MM.1S (cell line): Measurements from ENCODE around the gene IFITM1.

Experiments used
- EZH2 ChIP-seq: fragments of 300-600 bp; sonication (generic); optimal IDR thresholded peaks from 2 replicates; pipeline ENCODE3; 2017; ENCODE audit warnings: low read depth, mild to moderate bottlenecking, antibody characterized with exemption, low read length, mixed read lengths
- EZH2phosphoT487 ChIP-seq: fragments of 300-600 bp; sonication (generic); IDR thresholded peaks from 2 replicates; pipeline ENCODE4 v1.6.1; 2018; ENCODE audit warnings: antibody characterized with exemption, low read length
- TF ChIP-seq, protein P1 (sequence below): fragments of 300-600 bp; sonication (generic); IDR thresholded peaks from 2 replicates; pipeline ENCODE4 v1.5.1; 2016; ENCODE audit warnings: antibody characterized with exemption, low read length, mixed read lengths

DNA sequence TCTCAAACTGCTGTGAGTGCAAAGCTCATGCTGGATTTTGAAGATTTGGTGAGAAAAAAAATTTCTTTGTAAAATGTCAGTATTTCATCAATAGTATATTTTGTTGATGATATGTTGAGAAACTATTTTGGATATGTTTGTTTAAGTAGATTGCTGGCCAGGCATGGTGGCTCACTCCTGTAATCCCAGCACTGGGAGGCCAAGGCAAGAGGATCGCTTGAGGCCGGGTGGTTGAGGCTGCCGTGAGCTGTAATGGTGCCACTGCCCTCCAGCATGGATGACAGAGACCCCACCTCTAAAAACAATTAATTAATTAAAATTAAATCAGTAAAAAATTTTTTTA is 13.7 kb downstream of the IFITM1 start:
- TF ChIP-seq EZH2: no peak
- TF ChIP-seq, protein P1, sequence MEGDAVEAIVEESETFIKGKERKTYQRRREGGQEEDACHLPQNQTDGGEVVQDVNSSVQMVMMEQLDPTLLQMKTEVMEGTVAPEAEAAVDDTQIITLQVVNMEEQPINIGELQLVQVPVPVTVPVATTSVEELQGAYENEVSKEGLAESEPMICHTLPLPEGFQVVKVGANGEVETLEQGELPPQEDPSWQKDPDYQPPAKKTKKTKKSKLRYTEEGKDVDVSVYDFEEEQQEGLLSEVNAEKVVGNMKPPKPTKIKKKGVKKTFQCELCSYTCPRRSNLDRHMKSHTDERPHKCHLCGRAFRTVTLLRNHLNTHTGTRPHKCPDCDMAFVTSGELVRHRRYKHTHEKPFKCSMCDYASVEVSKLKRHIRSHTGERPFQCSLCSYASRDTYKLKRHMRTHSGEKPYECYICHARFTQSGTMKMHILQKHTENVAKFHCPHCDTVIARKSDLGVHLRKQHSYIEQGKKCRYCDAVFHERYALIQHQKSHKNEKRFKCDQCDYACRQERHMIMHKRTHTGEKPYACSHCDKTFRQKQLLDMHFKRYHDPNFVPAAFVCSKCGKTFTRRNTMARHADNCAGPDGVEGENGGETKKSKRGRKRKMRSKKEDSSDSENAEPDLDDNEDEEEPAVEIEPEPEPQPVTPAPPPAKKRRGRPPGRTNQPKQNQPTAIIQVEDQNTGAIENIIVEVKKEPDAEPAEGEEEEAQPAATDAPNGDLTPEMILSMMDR: no peak
- TF ChIP-seq EZH2phosphoT487: no peak
